Measurements from ENCODE around the gene SYS1.

The SYS1 gene

GRCh38 chr20:45372241-45372640, 9.3 kb downstream of the SYS1 start:
- TF ChIP-seq ZFP30 (CRISPR knock-in tag; IDR thresholded peaks at IDR 0.05) (no peak), TSHZ2 (CRISPR knock-in tag; IDR thresholded peaks at IDR 0.05) (no peak), ZNF70 (CRISPR knock-in tag; IDR thresholded peaks at IDR 0.05) (no peak), ESRRG (CRISPR knock-in tag; IDR thresholded peaks at IDR 0.05) (no peak), CSDC2 (CRISPR knock-in tag; IDR thresholded peaks at IDR 0.05) (no peak), TOX (CRISPR knock-in tag; IDR thresholded peaks at IDR 0.05; ENCODE audit: borderline replicate concordance) (no peak), RARB (CRISPR knock-in tag; IDR thresholded peaks at IDR 0.05) (no peak), GLIS3 (CRISPR knock-in tag; IDR thresholded peaks at IDR 0.05) (no peak), PATZ1 (CRISPR knock-in tag; IDR thresholded peaks at IDR 0.05; ENCODE audit: borderline replicate concordance) (no peak), OSR1 (CRISPR knock-in tag; IDR thresholded peaks at IDR 0.05) (no peak), CSRNP3 (CRISPR knock-in tag; IDR thresholded peaks at IDR 0.05) (no peak), ISL1 (CRISPR knock-in tag; IDR thresholded peaks at IDR 0.05) (no peak), ZFP3 (CRISPR knock-in tag; IDR thresholded peaks at IDR 0.05) (no peak), BACH2 (CRISPR knock-in tag; IDR thresholded peaks at IDR 0.05; ENCODE audit: borderline replicate concordance) (no peak), ARNTL (CRISPR knock-in tag; IDR thresholded peaks at IDR 0.05; ENCODE audit: borderline replicate concordance, low read depth) (no peak), SNAI2 (CRISPR knock-in tag; IDR thresholded peaks at IDR 0.05) (no peak), POU6F1 (CRISPR knock-in tag; IDR thresholded peaks at IDR 0.05; ENCODE audit: borderline replicate concordance, low read depth) (no peak), ZC3H10 (CRISPR knock-in tag; IDR thresholded peaks at IDR 0.05) (no peak), ZNF8 (CRISPR knock-in tag; IDR thresholded peaks at IDR 0.05) (no peak), TCF4 (CRISPR knock-in tag; IDR thresholded peaks at IDR 0.05; ENCODE audit: borderline replicate concordance) (no peak)
- no peak for ATAC-seq

- TF ChIP-seq ARNTL (CRISPR knock-in tag; IDR thresholded peaks at IDR 0.05; ENCODE audit: borderline replicate concordance, low read depth) (no peak), TOX (CRISPR knock-in tag; IDR thresholded peaks at IDR 0.05; ENCODE audit: borderline replicate concordance) (no peak), CREB5 (CRISPR knock-in tag; IDR thresholded peaks at IDR 0.05; ENCODE audit: low read depth) (no peak), SNAI2 (CRISPR knock-in tag; IDR thresholded peaks at IDR 0.05) (no peak), GLIS3 (CRISPR knock-in tag; IDR thresholded peaks at IDR 0.05) (no peak)
- no peak; the same call in 2 of the 3 replicates for ATAC-seq
Observed at GRCh38 chr20:45372646-45373352, 9.8 kb downstream of the SYS1 start.

Data from SK-N-SH treated with all-trans-retinoic acid at 6 μM for 48 hours (cell line).